ENCODE data around the gene GRIN3B.

Gene GRIN3B

GRCh38 chr19:988081-988480 lies 12.1 kb upstream of the GRIN3B start:
- no peak for TF ChIP-seq CTCF (IDR thresholded peaks at IDR 0.05; ENCODE audit: low read depth, low read length)
- no peak for DNase-seq (ENCODE audit: low read depth in 2 of 2)
- no peak overlapping the region for H3K4me3 ChIP-seq (replicated peaks in 1 of 2; ENCODE audit: low read depth in 2 of 2, low read length in 2 of 2)

DNA sequence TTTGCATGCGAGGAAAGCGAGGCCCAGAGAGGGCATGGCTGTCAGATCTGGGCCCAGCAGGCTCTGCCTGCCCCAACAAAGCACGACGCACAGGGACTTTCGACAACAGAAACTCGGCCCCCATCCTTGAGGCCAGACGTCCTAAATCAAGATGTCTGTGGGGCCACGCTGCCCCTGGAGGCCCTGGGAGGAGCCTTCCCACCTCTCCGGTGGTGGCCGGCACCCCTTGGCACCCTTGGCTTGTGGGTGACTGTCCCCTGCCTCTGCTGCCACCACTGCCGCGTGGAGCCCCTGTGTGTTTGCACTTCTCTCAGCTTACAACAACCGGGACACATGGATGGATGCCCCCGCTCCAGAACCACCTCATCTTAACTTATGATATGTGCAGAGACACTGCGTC lies 11.7 kb upstream of the GRIN3B start:
- H3K4me3 ChIP-seq (replicated peaks in 1 of 2; ENCODE audit: low read depth in 2 of 2, low read length in 2 of 2): no peak overlapping the region
- DNase-seq (ENCODE audit: low read depth in 2 of 2): no peak
- TF ChIP-seq CTCF (IDR thresholded peaks at IDR 0.05; ENCODE audit: low read depth, low read length): no peak

DNA sequence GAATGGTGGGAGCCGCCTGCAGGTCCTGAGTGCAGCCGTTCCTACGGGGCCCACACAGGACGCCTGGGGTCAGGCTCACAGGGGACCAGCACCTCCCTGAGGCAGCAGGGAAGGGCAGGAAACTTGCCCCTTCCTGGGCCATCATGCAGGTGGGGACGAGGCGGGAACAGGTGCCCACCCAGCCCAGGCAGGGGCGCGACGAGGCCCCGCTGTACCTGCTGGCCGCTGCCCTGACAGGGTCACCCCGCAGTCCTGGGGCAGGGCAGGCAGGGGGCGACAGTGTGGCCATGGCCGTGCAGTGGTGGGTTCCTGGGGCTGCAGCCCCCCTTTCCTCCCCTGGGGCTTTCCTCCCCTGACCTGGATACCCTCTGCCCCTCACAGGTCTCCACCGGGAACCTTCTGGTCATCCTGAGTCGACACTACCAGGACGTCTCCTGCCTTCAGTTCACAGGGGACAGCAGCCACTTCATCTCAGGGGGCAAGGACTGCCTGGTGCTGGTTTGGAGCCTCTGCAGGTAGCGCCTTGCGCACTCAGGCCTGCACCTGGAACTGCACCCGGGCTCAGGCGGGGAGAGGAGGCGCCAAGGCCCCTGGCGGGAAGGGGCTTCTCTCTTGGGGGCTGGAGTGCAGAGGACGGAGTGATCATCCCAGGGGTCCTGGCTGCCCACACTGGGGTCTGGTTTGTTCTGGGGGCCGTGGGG lies 10.7 kb upstream of the GRIN3B start:
- TF ChIP-seq CTCF (IDR thresholded peaks at IDR 0.05; ENCODE audit: low read depth, low read length): peak; percentile 40
- H3K4me3 ChIP-seq (replicated peaks in 1 of 2; ENCODE audit: low read depth in 2 of 2, low read length in 2 of 2): no peak overlapping the region
- DNase-seq (ENCODE audit: low read depth in 2 of 2): no peak

GRCh38 chr19:990119-990571 lies 10.1 kb upstream of the GRIN3B start:
- no peak for TF ChIP-seq CTCF (IDR thresholded peaks at IDR 0.05; ENCODE audit: low read depth, low read length)
- DNase-seq (ENCODE audit: low read depth in 2 of 2): no peak
- no peak overlapping the region for H3K4me3 ChIP-seq (replicated peaks in 1 of 2; ENCODE audit: low read depth in 2 of 2, low read length in 2 of 2)

DNA sequence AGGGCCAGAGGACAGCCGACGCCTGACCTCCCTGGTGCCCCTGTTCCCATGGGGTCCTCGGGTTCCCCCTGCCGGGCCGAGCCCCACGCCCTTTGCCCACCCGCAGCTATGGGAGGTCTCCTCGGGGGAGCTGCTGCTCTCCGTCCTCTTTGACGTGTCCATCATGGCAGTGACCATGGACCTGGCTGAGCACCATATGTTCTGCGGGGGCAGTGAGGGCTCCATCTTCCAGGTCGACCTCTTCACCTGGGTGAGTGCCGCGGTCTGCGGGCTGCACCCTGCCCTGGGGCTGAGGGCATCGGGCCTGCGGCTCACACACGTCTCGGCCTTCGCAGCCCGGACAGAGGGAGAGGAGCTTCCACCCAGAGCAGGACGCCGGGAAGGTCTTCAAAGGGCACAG lies 9.5 kb upstream of the GRIN3B start:
- H3K4me3 ChIP-seq (replicated peaks in 1 of 2; ENCODE audit: low read depth in 2 of 2, low read length in 2 of 2): no peak overlapping the region
- no peak for DNase-seq (ENCODE audit: low read depth in 2 of 2)
- no peak for TF ChIP-seq CTCF (IDR thresholded peaks at IDR 0.05; ENCODE audit: low read depth, low read length)

GRCh38 chr19:991174-991931 lies 8.9 kb upstream of the GRIN3B start:
- no peak overlapping the region for H3K4me3 ChIP-seq (replicated peaks in 1 of 2; ENCODE audit: low read depth in 2 of 2, low read length in 2 of 2)
- peak; percentile 58 to 64 for DNase-seq (ENCODE audit: low read depth in 2 of 2)
- no peak for TF ChIP-seq CTCF (IDR thresholded peaks at IDR 0.05; ENCODE audit: low read depth, low read length)
